Transverse colon (tissue), 4 donors: ENCODE data around the gene MKI67.

Source experiments
- CTCF ChIP-seq, 5 experiments: fragments of 200-600 bp in 3 of 5; fragments of 450-650 bp in 2 of 5; sonication (generic) in 3 of 5; IDR thresholded peaks; 1 replicate in 2 of 5; 2 replicates in 3 of 5; pipeline ENCODE4 v1.5.1; 2016 to 2017; ENCODE audit warnings: antibody characterized with exemption in 5 of 5, inconsistent platforms in 3 of 5, mild to moderate bottlenecking in 2 of 5, moderate library complexity in 1 of 5
- EP300 ChIP-seq: sonication (generic); formaldehyde crosslinking; IDR thresholded peaks from one replicate; pipeline ENCODE4 v1.6.1; 2017; ENCODE audit warnings: antibody characterized with exemption, low read depth
- POLR2A ChIP-seq: fragments of 450-650 bp; IDR thresholded peaks from one replicate; pipeline ENCODE4 v1.6.1; 2016; ENCODE audit warnings: antibody characterized with exemption, mild to moderate bottlenecking, moderate library complexity
- POLR2AphosphoS5 ChIP-seq, 3 donors: sonication (generic); formaldehyde crosslinking; IDR thresholded peaks; one replicate each; pipeline ENCODE4 v1.6.1; 2016; ENCODE audit warnings: antibody characterized with exemption in 3 of 3

- no peak for TF ChIP-seq CTCF (IDR thresholded peaks at IDR 0.05)
- TF ChIP-seq POLR2A = no peak
- no peak for TF ChIP-seq POLR2AphosphoS5 (IDR thresholded peaks at IDR 0.05)
- no peak for TF ChIP-seq EP300
These were observed 45.0 kb downstream of the MKI67 start for GRCh38 chr10:128081222-128081621.
